Calu3 (cell line): ENCODE results near the gene GRK4. TPM values are rescaled to one million over a fixed set of nuclear protein-coding genes. Genes with fewer than 3 reads are reported as not detected.
A peak's percentile ranks its signal among the peaks of the same experiment; 100 is the strongest.
"Not testable (repeated sequence)": the region's sequence is repeated elsewhere in the genome, so short reads cannot be mapped to it uniquely, and the experiment has no call there.

Experiments
- BruUV-seq: library from RNA; stranded (reverse); fragments of 400-500 nt; replicated peaks from 2 replicates; lab custom pipeline; 2021; lab: Mats Ljungman, UMichigan
- CTCF ChIA-PET: fragments of 300-600 bp; sonication (Branson Sonifier 250); formaldehyde crosslinking; loops from one replicate; lab custom pipeline; 2022; ENCODE audit warnings: antibody characterized with exemption; lab: Charles Lee
- DNase-seq: peaks from one replicate; pipeline ENCODE4 v3.0.0; 2022
- H3K27ac Mint-ChIP-seq: one replicate; pipeline ENCODE4 v1.8.0; 2022; ENCODE audit warnings: mixed read lengths; ENCODE audit not compliant: unreplicated experiment
- H3K27me3 Mint-ChIP-seq: one replicate; pipeline ENCODE4 v1.8.0; 2022; ENCODE audit warnings: mixed read lengths; ENCODE audit not compliant: unreplicated experiment
- H3K36me3 Mint-ChIP-seq: one replicate; pipeline ENCODE4 v1.8.0; 2022; ENCODE audit warnings: mild to moderate bottlenecking, moderate library complexity, mixed read lengths; ENCODE audit not compliant: insufficient read depth, unreplicated experiment
- H3K4me1 Mint-ChIP-seq: one replicate; pipeline ENCODE4 v1.8.0; 2022; ENCODE audit warnings: mild to moderate bottlenecking, low read depth, mixed read lengths; ENCODE audit not compliant: unreplicated experiment
- H3K4me3 Mint-ChIP-seq: one replicate; pipeline ENCODE4 v1.8.0; 2022; ENCODE audit warnings: mild to moderate bottlenecking, low read depth, moderate library complexity, mixed read lengths; ENCODE audit not compliant: unreplicated experiment
- H3K9me3 Mint-ChIP-seq: one replicate; pipeline ENCODE4 v1.8.0; 2022; ENCODE audit warnings: low read depth, mixed read lengths; ENCODE audit not compliant: unreplicated experiment
- CTCF ChIP-seq: fragments of 200-600 bp; IDR thresholded peaks from one replicate; pipeline ENCODE4 v1.8.0; 2022; ENCODE audit warnings: antibody characterized with exemption; ENCODE audit not compliant: unreplicated experiment
- intact Hi-C: fragments of 100-400 bp; cut with micrococcal nuclease; formaldehyde crosslinking; loops from one replicate; pipeline ENCODE4 v1.10.0; 2022; ENCODE audit not compliant: unreplicated experiment
- total RNA-seq: library from RNA; stranded (reverse); gene quantifications from 2 replicates; pipeline ENCODE4 v1.2.3, GENCODE V29; 2022

GRK4 gene
- total RNA-seq, 1 experiment from 2014 or later: 0.80 TPM

DNA sequence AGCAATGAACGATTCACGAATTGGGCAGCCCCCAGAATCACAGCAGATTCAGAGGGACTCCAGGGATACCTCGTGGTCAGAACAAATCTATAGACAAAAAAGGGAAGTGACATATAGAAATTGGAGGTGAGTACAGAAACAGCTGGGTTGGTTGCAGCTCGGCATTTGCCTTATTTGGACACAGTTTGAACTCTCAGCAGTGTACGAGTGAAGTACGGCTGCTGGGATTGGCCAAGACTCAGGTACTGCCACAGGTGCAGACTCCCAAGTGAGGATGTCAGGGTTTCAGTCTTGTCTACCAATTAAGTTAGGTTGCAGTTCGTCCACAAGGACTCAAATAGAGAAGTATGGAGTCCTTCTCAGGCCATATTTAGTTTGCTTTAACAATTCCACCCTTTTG lies 82.8 kb downstream of the GRK4 start:
- peaks cover 28% of the 10 kb centered on the region for H3K27me3 Mint-ChIP-seq
- no peak overlapping the region for H3K4me3 Mint-ChIP-seq
- BruUV-seq: no TSS peak
- intact Hi-C loops: no loop called here
- CTCF ChIA-PET: no interaction called here
- no peak for TF ChIP-seq CTCF
- H3K9me3 Mint-ChIP-seq: no peaks in the 10 kb centered on the region
- H3K27ac Mint-ChIP-seq: no peak overlapping the region
- peaks cover 17% of the 10 kb centered on the region for H3K4me1 Mint-ChIP-seq
- H3K36me3 Mint-ChIP-seq: peaks cover 9% of the 10 kb centered on the region
- no peak for DNase-seq

DNA sequence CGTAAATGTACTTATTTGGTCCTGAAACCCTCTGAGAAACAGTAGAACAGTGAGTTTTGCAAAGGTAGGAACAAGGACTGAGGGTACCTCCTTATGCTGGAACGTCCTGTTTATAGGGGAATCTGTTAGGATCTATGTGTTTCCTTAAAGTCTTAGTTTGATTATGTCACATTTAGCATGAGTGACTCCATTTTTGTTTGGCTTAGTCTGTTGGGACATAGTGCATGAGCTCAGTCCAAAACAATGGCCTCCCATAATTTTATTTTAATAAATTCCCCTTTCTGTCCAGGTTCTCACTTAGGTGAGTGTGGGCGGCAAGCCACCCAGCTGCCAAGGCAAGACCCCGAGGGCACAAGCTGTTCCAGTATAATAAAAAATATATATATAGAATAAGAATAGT lies 83.3 kb downstream of the GRK4 start:
- no TSS peak for BruUV-seq

DNA sequence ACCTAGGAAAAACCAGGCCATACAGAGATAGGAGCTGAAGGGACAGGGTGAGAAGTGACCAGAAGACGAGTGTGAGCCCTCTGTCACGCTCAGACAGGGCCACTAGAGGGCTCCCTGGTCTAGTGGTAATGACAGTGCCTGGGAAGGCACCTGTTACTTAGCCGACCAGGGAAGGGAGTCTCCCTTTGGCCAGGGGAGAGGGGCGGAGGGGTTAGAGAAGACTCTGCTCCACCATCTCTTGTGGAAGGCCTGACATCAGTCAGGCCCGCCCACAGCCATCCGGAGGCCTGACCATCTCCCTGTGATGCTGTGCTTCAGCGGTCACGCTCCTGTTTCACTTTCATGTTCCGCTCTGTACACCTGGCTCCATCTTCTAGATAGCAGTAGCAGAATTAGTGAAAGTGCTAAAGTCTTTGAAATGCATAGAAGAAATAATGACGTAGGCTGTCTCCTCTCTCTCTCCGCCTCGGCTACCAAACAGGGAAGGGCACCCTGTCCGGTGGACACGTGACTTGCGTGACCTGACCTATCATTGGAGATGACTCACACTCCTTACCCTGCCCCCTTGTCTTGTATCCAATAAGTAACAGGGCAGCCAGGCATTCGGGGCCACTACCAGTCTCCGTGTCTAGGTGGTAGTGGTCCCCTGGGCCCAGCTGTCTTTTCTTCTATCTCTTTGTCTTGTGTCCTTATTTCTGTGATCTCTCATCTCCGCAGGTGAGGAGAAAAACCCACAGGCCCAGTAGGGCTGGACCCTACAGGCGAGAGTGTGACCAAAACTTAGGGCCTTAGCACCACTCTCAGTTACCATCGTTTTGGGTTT lies 84.3 kb downstream of the GRK4 start:
- H3K4me3 Mint-ChIP-seq: peak overlapping the region; percentile 65
- BruUV-seq: no TSS peak

More for the DNA sequence above, 83.3 kb downstream of the GRK4 start:
- H3K27me3 Mint-ChIP-seq: peaks cover 25% of the 10 kb centered on the region
- intact Hi-C loops: no loop called here
- H3K4me3 Mint-ChIP-seq: no peak overlapping the region
- peaks cover 17% of the 10 kb centered on the region for H3K4me1 Mint-ChIP-seq
- H3K27ac Mint-ChIP-seq: no peak overlapping the region
- no peak for TF ChIP-seq CTCF
- H3K9me3 Mint-ChIP-seq: no peaks in the 10 kb centered on the region
- peaks cover 9% of the 10 kb centered on the region for H3K36me3 Mint-ChIP-seq
- no peak for DNase-seq
- CTCF ChIA-PET: no interaction called here

DNA sequence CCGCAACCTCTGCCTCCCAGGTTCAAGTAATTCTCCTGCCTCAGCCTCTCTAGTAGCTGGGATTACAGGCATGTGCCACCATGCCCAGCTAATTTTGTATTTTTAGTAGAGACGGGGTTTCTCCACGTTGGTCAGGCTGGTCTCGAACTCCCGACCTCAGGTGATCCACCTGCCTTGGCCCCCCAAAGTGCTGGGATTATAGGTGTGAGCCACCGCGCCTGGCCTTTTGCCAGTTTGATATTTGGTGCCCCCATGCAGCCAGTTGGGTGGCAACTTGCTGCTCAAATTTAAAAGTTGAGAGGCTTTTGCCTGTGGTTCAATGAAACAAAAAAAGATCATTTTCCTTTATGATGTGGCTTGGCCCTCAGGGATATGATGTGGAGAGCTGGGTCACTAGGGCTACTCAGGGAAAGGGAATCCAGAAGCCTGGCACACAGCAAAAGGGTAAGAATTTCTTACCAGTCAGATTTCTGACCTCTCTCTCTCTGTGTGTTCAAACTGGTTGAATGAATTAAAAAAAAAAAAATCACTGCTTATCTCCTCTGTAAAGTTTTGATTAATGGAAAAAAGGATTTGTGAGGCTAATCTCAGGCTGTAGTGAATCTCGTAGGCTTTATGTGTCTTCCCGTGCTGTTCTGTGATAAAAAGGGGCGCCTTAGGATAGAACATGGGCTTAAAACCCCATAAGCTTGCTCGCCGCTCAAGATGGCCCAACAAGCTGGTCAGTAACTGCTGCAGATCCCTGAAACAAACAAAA lies 87.9 kb downstream of the GRK4 start:
- BruUV-seq, H3K27ac Mint-ChIP-seq, CTCF ChIA-PET, H3K9me3 Mint-ChIP-seq, H3K36me3 Mint-ChIP-seq, H3K4me3 Mint-ChIP-seq, DNase-seq, intact Hi-C loops: not testable (repeated sequence)
- H3K27me3 Mint-ChIP-seq: peaks cover 16% of the 10 kb centered on the region
- H3K4me1 Mint-ChIP-seq: peaks cover 17% of the 10 kb centered on the region

More for the DNA sequence above, 84.3 kb downstream of the GRK4 start:
- CTCF ChIA-PET: interaction anchor here (0.8 kb wide), 1 partner anchor 88 kb away, joined by 3 read pairs; no protein-coding TSS in a partner anchor
- Mint-ChIP-seq H3K4me1 (peaks cover 17% of the 10 kb centered on the region), H3K36me3 (peaks cover 9% of the 10 kb centered on the region), H3K9me3 (no peaks in the 10 kb centered on the region), H3K27me3 (peaks cover 16% of the 10 kb centered on the region), H3K27ac (peak overlapping the region; percentile 6)
- intact Hi-C loops: no loop called here
- TF ChIP-seq CTCF: peak; percentile 59
- DNase-seq: peak; percentile 68
